Heart left ventricle (tissue), 16 donors: ENCODE results near the gene MMP13. TPM values are rescaled to one million over a fixed set of nuclear protein-coding genes. Genes with fewer than 3 reads are reported as not detected.

ENCODE experiments used
- ATAC-seq, 4 donors: fragments of 200-7000 bp; cut with Tn5 transposase; one replicate each; pipeline ENCODE4 v1.9.1; 2020 to 2022; ENCODE audit warnings: moderate library complexity in 4 of 4, mild to moderate bottlenecking in 3 of 4, moderate number of reproducible peaks in 1 of 4
- DNase-seq, 5 donors: peaks; one replicate each; pipeline ENCODE4 v3.0.0-alpha.2; 2020
- H3K27ac ChIP-seq, 12 donors: fragments of 200-600 bp; sonication (generic) in 4 of 12; one replicate each; pipeline versions ENCODE4 v1.5.0 to v1.8.0; 2016 to 2022; ENCODE audit warnings: mild to moderate bottlenecking in 2 of 12
- H3K27me3 ChIP-seq, 9 donors: fragments of 200-600 bp; sonication (generic) in 2 of 9; one replicate each; pipeline versions ENCODE4 v1.5.1 to v1.8.0; 2016 to 2022; ENCODE audit warnings: mild to moderate bottlenecking in 3 of 9
- H3K36me3 ChIP-seq, 9 donors: fragments of 200-600 bp; sonication (generic) in 2 of 9; one replicate each; pipeline versions ENCODE4 v1.5.0 to v1.8.0; 2018 to 2022; ENCODE audit warnings: mild to moderate bottlenecking in 2 of 9
- H3K4me1 ChIP-seq, 12 donors: fragments of 200-600 bp; sonication (generic) in 4 of 12; one replicate each; pipeline versions ENCODE4 v1.5.0 to v1.8.0; 2016 to 2022; ENCODE audit warnings: mild to moderate bottlenecking in 3 of 12
- H3K4me3 ChIP-seq, 12 donors: fragments of 200-600 bp; sonication (generic) in 4 of 12; one replicate each; pipeline versions ENCODE4 v1.5.0 to v1.8.0; 2017 to 2022; ENCODE audit warnings: mild to moderate bottlenecking in 9 of 12, moderate library complexity in 4 of 12
- H3K9me3 ChIP-seq, 12 donors: fragments of 200-600 bp; sonication (generic) in 4 of 12; one replicate each; pipeline versions ENCODE4 v1.5.0 to v1.8.0; 2016 to 2022; ENCODE audit warnings: mild to moderate bottlenecking in 1 of 12
- CTCF ChIP-seq, 12 donors: fragments of 200-600 bp; sonication (generic) in 4 of 12; IDR thresholded peaks; one replicate each; pipeline versions ENCODE4 v1.5.0 to v1.8.0; 2018 to 2022; ENCODE audit warnings: antibody characterized with exemption in 12 of 12, mild to moderate bottlenecking in 5 of 12
- POLR2A ChIP-seq, 2 donors: fragments of 450-650 bp; IDR thresholded peaks; one replicate each; pipeline ENCODE4 v1.6.1; 2017; ENCODE audit warnings: antibody characterized with exemption in 2 of 2, mild to moderate bottlenecking in 2 of 2, moderate library complexity in 2 of 2
- WGBS, 4 donors: extraction: QIAGEN DNeasy Blood & Tissue Kit in 2 of 4; methylation state at CpG; one replicate each; pipeline versions ENCODE4 v1.1.5 to v1.1.7; 2013 to 2018; 5-methylcytosine and 5-hydroxymethylcytosine counted together
- intact Hi-C, 10 donors: fragments of 100-400 bp; cut with DNase I; formaldehyde crosslinking; loops; one replicate each; pipeline versions ENCODE4 v1.11.1 to v1.14.2; 2022
- polyA plus RNA-seq, 2 donors: library from polyadenylated mRNA; stranded (reverse); fragments of 200-250 nt; gene quantifications; one replicate each; pipeline ENCODE4 v1.2.3, GENCODE V29; 2013
- total RNA-seq, 9 donors: library from RNA; depleted of rRNA in 2 of 9; stranded (reverse); fragments of >200 nt in 2 of 9; fragmentation: NEBNext Ultra II Directional in 3 of 9; extraction: Animal tissue kit (Norgen Biotek cat#: 25700) in 3 of 9; gene quantifications; one replicate each; pipeline versions ENCODE4 v1.1.0 to v1.2.4, GENCODE V29; 2016 to 2023
- donor health status: ischemic (EF 13 %, LVEDD 7.1; RV severe dilation, severe dysfunction).
- donor health status: healthy with polysubstance abuse.
- donor health status: DM: no; HTN: yes; CAD: no.
- donor health status: DM: no; HTN: no; CAD: no.
- donor health status: ischemic (EF 25% LVEDD 6.9; RV normal size, moderate dysfunction).
- donor health status: ischemic (EF 25% LVEDD 5.7; RV mildly dilated, moderate dysfunction).
- donor health status: healthy.
- donor health status: DM: yes; HTN: yes; CAD: no.
- donor health status: ischemic (EF 35%, LVEDD 5.7; RV mildly dilated, moderate dysfunction).
- donor health status: nonischemic (EF 11% LVEDD 7.7; RV severe dilation, severe dysfunction).
- donor health status: DM: yes; HTN: yes; CAD: no.
- donor health status: PGD.
- donor health status: ischemic (EF 29% LVEDD 5.4; RV normal size, mild dysfunction).
- donor health status: nonischemic (EF 23%, LVEDD 6.1; RV moderate dilation, normal function).

Gene MMP13
- total and polyA plus RNA-seq, 11 donors = not detected

DNA sequence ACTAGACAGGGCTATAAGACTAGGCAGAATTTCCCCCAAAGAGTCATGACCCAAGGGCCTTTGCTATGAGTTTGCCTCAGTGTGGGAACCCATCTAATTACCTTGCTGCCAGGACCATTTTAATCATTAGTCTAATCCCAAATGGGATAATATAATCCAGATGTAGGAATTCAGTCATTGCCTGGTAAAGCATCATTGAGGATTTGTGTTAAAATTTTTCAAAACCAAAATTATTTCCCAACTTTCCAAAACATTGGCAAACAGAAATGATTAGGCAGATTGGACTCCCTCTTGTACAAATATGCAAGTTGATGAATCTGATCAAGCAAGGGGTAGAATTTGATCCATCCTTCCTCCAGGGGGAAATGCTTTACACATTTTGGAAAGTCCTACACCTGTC is 16.2 kb upstream of the MMP13 start:
- no peak overlapping the region for H3K4me3 ChIP-seq
- no peaks in the 10 kb centered on the region for H3K4me1 ChIP-seq
- DNase-seq (no peak), ATAC-seq (no peak)
- H3K36me3 ChIP-seq = no peaks in the 10 kb centered on the region
- peaks cover 0 to 4% (median 0%) of the 10 kb centered on the region in 9 donors for H3K27me3 ChIP-seq
- H3K27ac ChIP-seq = no peak overlapping the region
- TF ChIP-seq CTCF (IDR thresholded peaks at IDR 0.05) (no peak), POLR2A (IDR thresholded peaks at IDR 0.05) (no peak)
- intact Hi-C loops = no loop called here
- H3K9me3 ChIP-seq = no peaks in the 10 kb centered on the region

DNA sequence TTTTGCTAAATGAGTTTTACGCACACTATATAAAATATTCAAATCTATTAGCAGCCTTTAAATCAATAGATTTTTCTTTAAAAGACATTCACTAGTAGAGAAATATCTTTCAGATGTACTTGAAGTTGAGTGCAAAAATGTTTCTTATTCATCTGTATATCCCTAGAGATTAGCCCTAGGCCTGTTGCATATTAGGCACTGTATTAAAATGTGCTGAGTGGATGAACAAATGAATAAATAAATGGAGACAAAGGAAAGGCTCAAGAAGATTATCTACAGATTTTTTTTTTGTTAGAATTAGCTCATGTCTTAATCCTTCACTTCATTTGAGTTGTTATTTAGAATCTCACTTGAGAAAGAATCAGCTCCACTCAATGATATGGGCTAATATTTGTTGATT is 12.0 kb upstream of the MMP13 start:
- Histone ChIP-seq H3K4me1 (no peaks in the 10 kb centered on the region), H3K27me3 (peaks cover 0 to 2% (median 0%) of the 10 kb centered on the region in 9 donors), H3K9me3 (no peaks in the 10 kb centered on the region), H3K36me3 (no peaks in the 10 kb centered on the region), H3K4me3 (no peak overlapping the region), H3K27ac (no peak overlapping the region)
- TF ChIP-seq POLR2A (IDR thresholded peaks at IDR 0.05) (no peak), CTCF (IDR thresholded peaks at IDR 0.05) (no peak)
- intact Hi-C loops = no loop called here
- DNase-seq (no peak), ATAC-seq (no peak)
- WGBS, 4 donors = 90 to 99% (median 96%) methylated on average over 1 of the region's 1 CpG

GRCh38 chr11:102966011-102966410 is 10.5 kb upstream of the MMP13 start:
- no peak overlapping the region for H3K27ac ChIP-seq
- H3K4me1 ChIP-seq = no peaks in the 10 kb centered on the region
- intact Hi-C loops = no loop called here
- peaks cover 0 to 2% (median 0%) of the 10 kb centered on the region in 9 donors for H3K27me3 ChIP-seq
- no peak for ATAC-seq
- H3K4me3 ChIP-seq = no peak overlapping the region
- TF ChIP-seq CTCF (IDR thresholded peaks at IDR 0.05) (no peak), POLR2A (IDR thresholded peaks at IDR 0.05) (no peak)
- no peaks in the 10 kb centered on the region for H3K9me3 ChIP-seq
- DNase-seq = no peak
- H3K36me3 ChIP-seq = no peaks in the 10 kb centered on the region

DNA sequence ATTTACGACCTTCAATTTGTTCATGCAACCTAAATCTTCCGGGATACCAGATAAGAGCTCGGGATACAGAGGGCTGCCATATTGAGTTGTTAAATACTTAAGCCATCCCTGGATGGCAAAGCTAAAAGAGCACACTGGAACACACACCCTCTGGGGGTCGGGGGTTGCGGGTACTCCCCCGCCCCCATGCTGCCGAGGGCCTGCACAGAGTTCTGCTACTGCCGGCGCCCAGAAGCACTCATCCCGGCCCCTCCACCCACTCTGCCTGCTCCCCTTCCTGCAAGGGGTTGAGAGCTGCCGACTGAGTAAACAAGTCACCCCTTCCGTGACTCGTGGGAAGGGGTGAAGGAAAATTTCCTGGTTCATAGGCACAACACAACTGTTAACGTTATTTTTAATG is 9.3 kb upstream of the MMP13 start:
- H3K27me3 ChIP-seq = no peaks in the 10 kb centered on the region
- H3K9me3 ChIP-seq = no peaks in the 10 kb centered on the region
- no peaks in the 10 kb centered on the region for H3K4me1 ChIP-seq
- TF ChIP-seq POLR2A (IDR thresholded peaks at IDR 0.05) = no peak
- no peak for TF ChIP-seq CTCF (IDR thresholded peaks at IDR 0.05)
- ATAC-seq = no peak
- intact Hi-C loops = no loop called here
- no peak overlapping the region for H3K27ac ChIP-seq
- no peak for DNase-seq
- H3K36me3 ChIP-seq = no peaks in the 10 kb centered on the region
- WGBS, 4 donors = 72 to 80% (median 77%) methylated on average over 14 of the region's 14 CpGs
- no peak overlapping the region for H3K4me3 ChIP-seq
